ENCODE measurements around the gene GPR31. TPM values are rescaled to one million over a fixed set of nuclear protein-coding genes. Genes with fewer than 3 reads are reported as not detected.

GPR31 gene
- polyA plus RNA-seq, 3 donors: not detected

GRCh38 chr6:167139761-167140160 lies 18.0 kb downstream of the GPR31 start:
- H4K20me1 ChIP-seq (ENCODE audit: insufficient read depth, low read length): no peaks in the 10 kb centered on the region
- H2AFZ ChIP-seq (ENCODE audit: insufficient read depth, low read depth, low read length, poor library complexity, severe bottlenecking): no peak overlapping the region
- H3K79me2 ChIP-seq (ENCODE audit: insufficient read depth, low read length): no peaks in the 10 kb centered on the region
- no peaks in the 10 kb centered on the region for H3K4me1 ChIP-seq (ENCODE audit: control insufficient read depth in 1 of 2, insufficient read depth in 2 of 2, low read length in 2 of 2)
- peaks cover 0 to 4% (median 0%) of the 10 kb centered on the region in 7 donors for H3K9me3 Mint-ChIP-seq
- H3K27ac ChIP-seq (ENCODE audit: low read depth in 1 of 2, low read length in 2 of 2): no peak overlapping the region
- no peak overlapping the region for H3K4me3 Mint-ChIP-seq
- WGBS (ENCODE audit: insufficient coverage): no CpG with 5 or more reads among the region's 4 CpGs
- intact Hi-C loops (cut with micrococcal nuclease): loop anchor here (5.0 to 10.0 kb wide), 5 partner anchors 95 to 367 kb away; partner anchors contain the start of gene CEP43 (in 2 of the 2)
- no peaks in the 10 kb centered on the region for H3K9me3 ChIP-seq (replicated peaks in 1 of 2; ENCODE audit: control insufficient read depth in 1 of 2, insufficient read depth in 1 of 2, low read length in 2 of 2)
- no peak overlapping the region for H3K9ac ChIP-seq (ENCODE audit: insufficient read depth, low read length, poor library complexity, severe bottlenecking)
- TF ChIP-seq CTCF (IDR thresholded peaks at IDR 0.05): no peak
- no peak for DNase-seq
- no peaks in the 10 kb centered on the region for H3K36me3 ChIP-seq (replicated peaks in 1 of 2; ENCODE audit: control insufficient read depth in 1 of 2, insufficient read depth in 2 of 2, low read length in 2 of 2)
- H3K27ac Mint-ChIP-seq: no peak overlapping the region
- H3K36me3 Mint-ChIP-seq: no peaks in the 10 kb centered on the region
- no peak overlapping the region for H3K4me2 ChIP-seq (replicated peaks; ENCODE audit: extremely low read depth, low read length, poor library complexity, severe bottlenecking)
- H3K4me1 Mint-ChIP-seq: peaks cover 11% of the 10 kb centered on the region
- H3K27me3 ChIP-seq (ENCODE audit: control insufficient read depth in 2 of 2, insufficient read depth in 2 of 2, low read length in 2 of 2): no peaks in the 10 kb centered on the region
- H3K27me3 Mint-ChIP-seq (ENCODE audit: low read depth in 3 of 3): peaks cover 0 to 5% (median 0%) of the 10 kb centered on the region in 3 donors
- H3K4me3 ChIP-seq (replicated peaks in 1 of 3; ENCODE audit: low read depth in 2 of 3, low read length in 3 of 3): no peak overlapping the region

- H3K4me1 Mint-ChIP-seq: peaks cover 11% of the 10 kb centered on the region
- no peaks in the 10 kb centered on the region for H3K36me3 ChIP-seq (replicated peaks in 1 of 2; ENCODE audit: control insufficient read depth in 1 of 2, insufficient read depth in 2 of 2, low read length in 2 of 2)
- H3K4me3 Mint-ChIP-seq: no peak overlapping the region
- no peak overlapping the region for H3K27ac Mint-ChIP-seq
- no peaks in the 10 kb centered on the region for H3K4me1 ChIP-seq (ENCODE audit: control insufficient read depth in 1 of 2, insufficient read depth in 2 of 2, low read length in 2 of 2)
- H3K27me3 ChIP-seq (ENCODE audit: control insufficient read depth in 2 of 2, insufficient read depth in 2 of 2, low read length in 2 of 2): no peaks in the 10 kb centered on the region
- H3K9me3 Mint-ChIP-seq: no peaks in the 10 kb centered on the region
- TF ChIP-seq CTCF (IDR thresholded peaks at IDR 0.05): no peak
- H3K4me3 ChIP-seq (replicated peaks in 1 of 3; ENCODE audit: low read depth in 2 of 3, low read length in 3 of 3): no peak overlapping the region
- no peak for DNase-seq
- no peak overlapping the region for H3K27ac ChIP-seq (ENCODE audit: low read depth in 1 of 2, low read length in 2 of 2)
- H3K36me3 Mint-ChIP-seq: no peaks in the 10 kb centered on the region
- H2AFZ ChIP-seq (ENCODE audit: insufficient read depth, low read depth, low read length, poor library complexity, severe bottlenecking): no peak overlapping the region
- no peaks in the 10 kb centered on the region for H3K79me2 ChIP-seq (ENCODE audit: insufficient read depth, low read length)
- no peak overlapping the region for H3K9ac ChIP-seq (ENCODE audit: insufficient read depth, low read length, poor library complexity, severe bottlenecking)
- 100% methylated on average over 6 of the region's 6 CpGs for WGBS (ENCODE audit: insufficient coverage)
- H3K27me3 Mint-ChIP-seq (ENCODE audit: low read depth in 3 of 3): peaks cover 0 to 5% (median 0%) of the 10 kb centered on the region in 3 donors
- no peaks in the 10 kb centered on the region for H3K9me3 ChIP-seq (replicated peaks in 1 of 2; ENCODE audit: control insufficient read depth in 1 of 2, insufficient read depth in 1 of 2, low read length in 2 of 2)
- no peaks in the 10 kb centered on the region for H4K20me1 ChIP-seq (ENCODE audit: insufficient read depth, low read length)
- H3K4me2 ChIP-seq (replicated peaks; ENCODE audit: extremely low read depth, low read length, poor library complexity, severe bottlenecking): no peak overlapping the region
- intact Hi-C loops (cut with micrococcal nuclease): no loop called here
Observed at GRCh38 chr6:167137881-167138280, 19.9 kb downstream of the GPR31 start.
